Type B pancreatic cell (in vitro differentiated cells): ENCODE results near the gene MORF4L1. TPM values are rescaled to one million over a fixed set of nuclear protein-coding genes. Genes with fewer than 3 reads are reported as not detected.
A peak's percentile ranks its signal among the peaks of the same experiment; 100 is the strongest.

Experiments
- DNase-seq: peaks from one replicate; pipeline ENCODE4 v3.0.0; 2021; ENCODE audit warnings: mixed read lengths; ENCODE audit not compliant: unreplicated experiment; ENCODE audit errors: extremely low spot score
- H3K27ac Mint-ChIP-seq: 2 replicates; pipeline ENCODE4 v1.8.0; 2021; ENCODE audit warnings: mild to moderate bottlenecking, mixed read lengths
- H3K27me3 Mint-ChIP-seq: 2 replicates; pipeline ENCODE4 v1.8.0; 2021; ENCODE audit warnings: mixed read lengths
- H3K36me3 Mint-ChIP-seq: 2 replicates; pipeline ENCODE4 v1.8.0; 2021; ENCODE audit warnings: mixed read lengths
- H3K4me1 Mint-ChIP-seq: one replicate; pipeline ENCODE4 v1.8.0; 2021; ENCODE audit warnings: mixed read lengths; ENCODE audit not compliant: unreplicated experiment
- H3K4me3 Mint-ChIP-seq: 2 replicates; pipeline ENCODE4 v1.8.0; 2021; ENCODE audit warnings: mild to moderate bottlenecking, mixed read lengths
- H3K9me3 Mint-ChIP-seq: 2 replicates; pipeline ENCODE4 v1.8.0; 2021; ENCODE audit warnings: mixed read lengths
- CTCF ChIP-seq: fragments of 200-600 bp; sonication (generic); conservative IDR thresholded peaks from 2 replicates; pipeline ENCODE4 v1.5.0; 2021; ENCODE audit warnings: antibody characterized with exemption, mild to moderate bottlenecking
- long read RNA-seq: library from polyadenylated mRNA; unstranded; transcript quantifications from one replicate; pipeline ENCODE4 v2.0.0, GENCODE V29; 2020
- total RNA-seq: library from RNA; stranded (reverse); gene quantifications from 2 replicates; pipeline ENCODE4 v1.2.1, GENCODE V29; 2021; ENCODE audit warnings: low replicate concordance

Gene MORF4L1
- 372 and 373 TPM in 2 replicates for total RNA-seq
- long read RNA-seq, transcript MORF4L1-201 (13 exons, 2,359 nt) = minor isoform, 15 of 532 reads
- long read RNA-seq, transcript MORF4L1-203 (12 exons, 1,880 nt) = major isoform, 382 of 532 reads
- long read RNA-seq, partial matches to known transcripts = 111 of 532 reads
- long read RNA-seq, other reads (novel, unspliced or antisense) = 22 of 532 reads

GRCh38 chr15:78872155-78872971 lies at the start of gene MORF4L1:
TSS of gene MORF4L1 (plus strand) at chr15:78872890. CDS start at chr15:78873018, 128 bp downstream.
- Mint-ChIP-seq H3K36me3 (no peaks in the 10 kb centered on the region), H3K27me3 (no peaks in the 10 kb centered on the region), H3K4me3 (peak within 1 kb of the TSS; percentile 100), H3K4me1 (peaks cover 22% of the 10 kb centered on the region), H3K27ac (peak within 1 kb of the TSS; percentile 100), H3K9me3 (no peaks in the 10 kb centered on the region)
- DNase-seq = peak; percentile 100
- TF ChIP-seq CTCF = no peak

GRCh38 chr15:78828920-78829319 lies 43.8 kb upstream of the MORF4L1 start:
- Mint-ChIP-seq H3K9me3 (no peaks in the 10 kb centered on the region), H3K36me3 (no peaks in the 10 kb centered on the region), H3K4me3 (no peak overlapping the region), H3K4me1 (peaks cover 4% of the 10 kb centered on the region), H3K27ac (no peak overlapping the region), H3K27me3 (peaks cover 10% of the 10 kb centered on the region)
- no peak for DNase-seq
- no peak for TF ChIP-seq CTCF

- Mint-ChIP-seq H3K4me3 (no peak overlapping the region), H3K4me1 (no peaks in the 10 kb centered on the region), H3K27me3 (peaks cover 10% of the 10 kb centered on the region), H3K27ac (no peak overlapping the region), H3K36me3 (no peaks in the 10 kb centered on the region), H3K9me3 (no peaks in the 10 kb centered on the region)
- TF ChIP-seq CTCF = no peak
- no peak for DNase-seq
These were observed 42.0 kb upstream of the MORF4L1 start for GRCh38 chr15:78830514-78831228.

- Mint-ChIP-seq H3K4me1 (no peaks in the 10 kb centered on the region), H3K27ac (no peak overlapping the region), H3K4me3 (no peak overlapping the region), H3K9me3 (no peaks in the 10 kb centered on the region), H3K36me3 (no peaks in the 10 kb centered on the region), H3K27me3 (peaks cover 10% of the 10 kb centered on the region)
- TF ChIP-seq CTCF = no peak
- DNase-seq = no peak
These were observed 41.2 kb upstream of the MORF4L1 start for GRCh38 chr15:78831229-78832207.

- TF ChIP-seq CTCF = no peak
- DNase-seq = no peak
- Mint-ChIP-seq H3K4me1 (peaks cover 11% of the 10 kb centered on the region), H3K27me3 (peaks cover 9% of the 10 kb centered on the region), H3K9me3 (no peaks in the 10 kb centered on the region), H3K27ac (no peak overlapping the region), H3K4me3 (no peak overlapping the region), H3K36me3 (no peaks in the 10 kb centered on the region)
These were observed 36.4 kb upstream of the MORF4L1 start for GRCh38 chr15:78836333-78836732.
